Karpas-422 (cell line): ENCODE results near the gene CYB5B. TPM values are rescaled to one million over a fixed set of nuclear protein-coding genes. Genes with fewer than 3 reads are reported as not detected.
A peak's percentile ranks its signal among the peaks of the same experiment; 100 is the strongest.

Source experiments
- DNase-seq: peaks from one replicate; pipeline ENCODE4 v3.0.0-alpha.2; 2015
- H2AFZ ChIP-seq: fragments of 200-600 bp; sonication (generic); 2 replicates; pipeline ENCODE4 v1.6.1; 2014; ENCODE audit warnings: antibody characterized with exemption, low read length, mixed read lengths
- H3K27ac ChIP-seq: fragments of 200-600 bp; sonication (generic); 2 replicates; pipeline ENCODE4 v1.5.1; 2014; ENCODE audit warnings: mild to moderate bottlenecking, low read length, moderate library complexity
- H3K27me3 ChIP-seq: fragments of 200-600 bp; sonication (generic); 2 replicates; pipeline ENCODE4 v1.6.1; 2014; ENCODE audit warnings: low read length, mixed read lengths
- H3K36me3 ChIP-seq: fragments of 200-600 bp; sonication (generic); 2 replicates; pipeline ENCODE4 v1.6.1; 2014; ENCODE audit warnings: low read length, mixed read lengths; ENCODE audit not compliant: insufficient read depth
- H3K4me1 ChIP-seq: fragments of 200-600 bp; sonication (generic); 2 replicates; pipeline ENCODE4 v1.6.1; 2014; ENCODE audit warnings: mild to moderate bottlenecking, low read length, mixed read lengths
- H3K4me2 ChIP-seq: fragments of 200-600 bp; sonication (generic); 2 replicates; pipeline ENCODE4 v1.6.1; 2014; ENCODE audit warnings: low read length, low read depth, mild to moderate bottlenecking; ENCODE audit not compliant: poor library complexity, severe bottlenecking
- H3K4me3 ChIP-seq: fragments of 200-600 bp; sonication (generic); 2 replicates; pipeline ENCODE4 v1.5.1; 2014; ENCODE audit warnings: mild to moderate bottlenecking, antibody characterized with exemption, low read length, mixed read lengths
- H3K79me2 ChIP-seq: fragments of 200-600 bp; sonication (generic); 2 replicates; pipeline ENCODE4 v1.6.1; 2014; ENCODE audit warnings: mild to moderate bottlenecking, low read length, mixed read lengths
- H3K9ac ChIP-seq: fragments of 200-600 bp; sonication (generic); 2 replicates; pipeline ENCODE4 v1.6.0; 2014; ENCODE audit warnings: low read length
- H3K9me2 ChIP-seq: fragments of 200-600 bp; sonication (generic), shearing (Covaris generic); replicated peaks from 2 replicates; pipeline ENCODE4 v1.6.0; 2014; ENCODE audit warnings: mild to moderate bottlenecking, low read length, moderate library complexity; ENCODE audit not compliant: insufficient read depth
- H3K9me3 ChIP-seq: fragments of 300-700, 200-600 bp; sonication (generic); 2 replicates; pipeline ENCODE4 v1.6.1; 2014; ENCODE audit warnings: low read length, mixed read lengths
- H4K20me1 ChIP-seq: fragments of 200-600 bp; sonication (generic); 2 replicates; pipeline ENCODE4 v1.6.1; 2014; ENCODE audit warnings: mild to moderate bottlenecking, antibody characterized with exemption, low read length, low read depth; ENCODE audit not compliant: insufficient read depth
- total RNA-seq: library from RNA; depleted of rRNA; stranded (reverse); fragments of >200 nt; shearing (Covaris generic); gene quantifications from 2 replicates; pipeline ENCODE4 v1.2.3, GENCODE V29; 2014; ENCODE audit warnings: low replicate concordance

The CYB5B gene
- total RNA-seq, 1 experiment from 2014 or later = 194 TPM

GRCh38 chr16:69501956-69502745, 77.7 kb downstream of the CYB5B start:
- H4K20me1 ChIP-seq = no peaks in the 10 kb centered on the region
- H3K27ac ChIP-seq = no peak overlapping the region
- H3K9me2 ChIP-seq = no peaks in the 10 kb centered on the region
- DNase-seq = no peak
- H3K4me2 ChIP-seq = no peak overlapping the region
- no peaks in the 10 kb centered on the region for H3K4me1 ChIP-seq
- no peaks in the 10 kb centered on the region for H3K36me3 ChIP-seq
- no peak overlapping the region for H2AFZ ChIP-seq
- no peak overlapping the region for H3K9ac ChIP-seq
- H3K9me3 ChIP-seq = no peaks in the 10 kb centered on the region
- H3K27me3 ChIP-seq = no peaks in the 10 kb centered on the region
- no peak overlapping the region for H3K4me3 ChIP-seq
- no peaks in the 10 kb centered on the region for H3K79me2 ChIP-seq

GRCh38 chr16:69503244-69503643, 78.8 kb downstream of the CYB5B start:
- Histone ChIP-seq H3K4me1 (no peaks in the 10 kb centered on the region), H3K27me3 (no peaks in the 10 kb centered on the region), H3K9me3 (no peaks in the 10 kb centered on the region), H3K4me3 (no peak overlapping the region), H3K27ac (no peak overlapping the region), H4K20me1 (no peaks in the 10 kb centered on the region), H2AFZ (no peak overlapping the region), H3K4me2 (no peak overlapping the region), H3K9me2 (no peaks in the 10 kb centered on the region), H3K9ac (no peak overlapping the region), H3K36me3 (no peaks in the 10 kb centered on the region), H3K79me2 (no peaks in the 10 kb centered on the region)
- no peak for DNase-seq

GRCh38 chr16:69508033-69508755, 83.8 kb downstream of the CYB5B start:
- Histone ChIP-seq H4K20me1 (no peaks in the 10 kb centered on the region), H2AFZ (no peak overlapping the region), H3K27me3 (no peaks in the 10 kb centered on the region), H3K9me3 (no peaks in the 10 kb centered on the region), H3K4me3 (no peak overlapping the region), H3K9ac (no peak overlapping the region), H3K79me2 (no peaks in the 10 kb centered on the region), H3K36me3 (no peaks in the 10 kb centered on the region), H3K27ac (no peak overlapping the region), H3K4me1 (no peaks in the 10 kb centered on the region), H3K9me2 (no peaks in the 10 kb centered on the region), H3K4me2 (no peak overlapping the region)
- DNase-seq = no peak

- DNase-seq = no peak
- H3K79me2 ChIP-seq = no peaks in the 10 kb centered on the region
- peaks cover 6% of the 10 kb centered on the region for H3K4me1 ChIP-seq
- no peak overlapping the region for H3K9ac ChIP-seq
- no peak overlapping the region for H2AFZ ChIP-seq
- H4K20me1 ChIP-seq = no peaks in the 10 kb centered on the region
- no peaks in the 10 kb centered on the region for H3K27me3 ChIP-seq
- H3K36me3 ChIP-seq = no peaks in the 10 kb centered on the region; the same call in 1 of the 2 replicates
- no peaks in the 10 kb centered on the region for H3K9me3 ChIP-seq
- no peak overlapping the region for H3K4me3 ChIP-seq
- H3K27ac ChIP-seq = no peak overlapping the region
- H3K4me2 ChIP-seq = no peak overlapping the region
- no peaks in the 10 kb centered on the region for H3K9me2 ChIP-seq
Observed at GRCh38 chr16:69509125-69509524, 84.7 kb downstream of the CYB5B start.

GRCh38 chr16:69511651-69512050, 87.2 kb downstream of the CYB5B start:
- DNase-seq = no peak
- no peaks in the 10 kb centered on the region for H3K9me2 ChIP-seq
- no peak overlapping the region for H3K4me3 ChIP-seq
- no peaks in the 10 kb centered on the region; the same call in 1 of the 2 replicates for H3K36me3 ChIP-seq
- no peak overlapping the region for H2AFZ ChIP-seq
- H3K9ac ChIP-seq = no peak overlapping the region
- no peak overlapping the region for H3K4me2 ChIP-seq
- H4K20me1 ChIP-seq = no peaks in the 10 kb centered on the region
- no peak overlapping the region for H3K27ac ChIP-seq
- H3K4me1 ChIP-seq = peaks cover 13% of the 10 kb centered on the region
- H3K79me2 ChIP-seq = no peaks in the 10 kb centered on the region
- H3K27me3 ChIP-seq = no peaks in the 10 kb centered on the region
- no peaks in the 10 kb centered on the region for H3K9me3 ChIP-seq

- Histone ChIP-seq H3K36me3 (no peaks in the 10 kb centered on the region; the same call in 1 of the 2 replicates), H3K27ac (no peak overlapping the region), H4K20me1 (no peaks in the 10 kb centered on the region), H3K4me1 (peaks cover 13% of the 10 kb centered on the region), H3K4me3 (no peak overlapping the region), H3K4me2 (no peak overlapping the region), H3K9me3 (no peaks in the 10 kb centered on the region), H3K9me2 (no peaks in the 10 kb centered on the region), H3K27me3 (no peaks in the 10 kb centered on the region), H3K9ac (no peak overlapping the region), H2AFZ (peak overlapping the region; percentile 97), H3K79me2 (no peaks in the 10 kb centered on the region)
- DNase-seq = no peak
Observed at GRCh38 chr16:69513180-69513966, 89.0 kb downstream of the CYB5B start.

GRCh38 chr16:69514356-69514755, 89.9 kb downstream of the CYB5B start:
- H2AFZ ChIP-seq = peak overlapping the region; percentile 97
- no peaks in the 10 kb centered on the region for H3K9me3 ChIP-seq
- no peaks in the 10 kb centered on the region for H3K79me2 ChIP-seq
- 0 out of 2 replicates have a peak overlapping the region, but pooled peaks have one; percentile 28 for H3K4me3 ChIP-seq
- peak overlapping the region; percentile 40 for H3K4me2 ChIP-seq
- H3K36me3 ChIP-seq = no peaks in the 10 kb centered on the region; the same call in 1 of the 2 replicates
- no peaks in the 10 kb centered on the region for H4K20me1 ChIP-seq
- H3K9me2 ChIP-seq = no peaks in the 10 kb centered on the region
- peak; percentile 79 for DNase-seq
- peak overlapping the region; percentile 40; the same call in 1 of the 2 replicates for H3K9ac ChIP-seq
- no peaks in the 10 kb centered on the region for H3K27me3 ChIP-seq
- H3K4me1 ChIP-seq = peaks cover 13% of the 10 kb centered on the region
- 0 out of 2 replicates have a peak overlapping the region, but pooled peaks have one; percentile 3 for H3K27ac ChIP-seq
